ENCODE measurements around the gene CYTH2.

The CYTH2 gene

DNA sequence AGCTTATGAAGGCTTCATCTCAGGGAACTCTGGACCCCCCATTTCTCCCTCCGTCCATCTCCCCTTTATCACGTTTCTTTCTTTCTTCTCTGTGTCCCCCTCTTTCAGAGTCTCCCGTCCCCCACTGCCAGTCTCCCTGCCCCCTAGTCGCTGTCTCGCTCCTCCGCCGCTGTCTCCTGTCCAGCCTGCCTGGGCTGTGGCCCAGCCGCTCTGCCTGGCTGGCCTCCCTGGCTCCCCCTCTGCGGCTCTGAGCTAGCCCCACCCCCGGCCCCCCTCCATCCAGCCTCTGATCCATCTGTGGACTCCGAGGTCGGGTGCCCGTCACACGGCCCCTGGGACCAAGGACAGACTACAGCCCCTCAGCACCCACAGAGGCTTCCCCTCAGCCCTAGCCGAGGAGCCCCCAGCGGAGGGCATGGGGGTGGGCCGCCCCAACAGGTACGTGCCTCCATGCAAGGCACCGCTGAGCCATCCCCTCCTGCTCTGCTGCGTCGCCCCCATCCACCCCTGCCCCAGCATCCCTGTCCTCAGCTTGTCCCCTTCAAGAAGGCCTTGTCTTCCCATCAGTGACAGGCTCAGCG lies 14.9 kb upstream of the CYTH2 start:
- peaks cover 33% of the 10 kb centered on the region for H3K36me3 ChIP-seq
- no peaks in the 10 kb centered on the region for H3K4me1 ChIP-seq (ENCODE audit: control insufficient read depth in 1 of 2, insufficient read depth in 1 of 2, low read depth in 1 of 2, low read length in 1 of 2)
- H3K27ac ChIP-seq = no peak overlapping the region
- no peak overlapping the region for H3K4me3 ChIP-seq (ENCODE audit: low read depth in 1 of 2, low read length in 1 of 2)
- H3K27me3 ChIP-seq = no peaks in the 10 kb centered on the region
- TF ChIP-seq CTCF (IDR thresholded peaks at IDR 0.05) = no peak
- no peaks in the 10 kb centered on the region for H3K9me3 ChIP-seq

GRCh38 chr19:48455171-48455907 lies 13.8 kb upstream of the CYTH2 start, which contains the start of gene KCNJ14:
Gene KCNJ14, plus strand, starts transcription at chr19:48455574. Its CDS starts 6,151 bp downstream, at chr19:48461725.
- peaks cover 28% of the 10 kb centered on the region for H3K36me3 ChIP-seq
- H3K4me3 ChIP-seq (ENCODE audit: low read depth in 1 of 2, low read length in 1 of 2) = no peak within 1 kb of the TSS
- no peak for TF ChIP-seq CTCF (IDR thresholded peaks at IDR 0.05)
- H3K4me1 ChIP-seq (ENCODE audit: control insufficient read depth in 1 of 2, insufficient read depth in 1 of 2, low read depth in 1 of 2, low read length in 1 of 2) = no peaks in the 10 kb centered on the region
- H3K9me3 ChIP-seq = no peaks in the 10 kb centered on the region
- no peak within 1 kb of the TSS for H3K27ac ChIP-seq
- no peaks in the 10 kb centered on the region for H3K27me3 ChIP-seq

- Histone ChIP-seq H3K9me3 (no peaks in the 10 kb centered on the region), H3K4me1 (ENCODE audit: control insufficient read depth in 1 of 2, insufficient read depth in 1 of 2, low read depth in 1 of 2, low read length in 1 of 2) (no peaks in the 10 kb centered on the region), H3K36me3 (peaks cover 22% of the 10 kb centered on the region), H3K27ac (no peak overlapping the region), H3K4me3 (ENCODE audit: low read depth in 1 of 2, low read length in 1 of 2) (no peak overlapping the region), H3K27me3 (no peaks in the 10 kb centered on the region)
- TF ChIP-seq CTCF (IDR thresholded peaks at IDR 0.05) = no peak
Observed at GRCh38 chr19:48455908-48456562, 13.1 kb upstream of the CYTH2 start.

DNA sequence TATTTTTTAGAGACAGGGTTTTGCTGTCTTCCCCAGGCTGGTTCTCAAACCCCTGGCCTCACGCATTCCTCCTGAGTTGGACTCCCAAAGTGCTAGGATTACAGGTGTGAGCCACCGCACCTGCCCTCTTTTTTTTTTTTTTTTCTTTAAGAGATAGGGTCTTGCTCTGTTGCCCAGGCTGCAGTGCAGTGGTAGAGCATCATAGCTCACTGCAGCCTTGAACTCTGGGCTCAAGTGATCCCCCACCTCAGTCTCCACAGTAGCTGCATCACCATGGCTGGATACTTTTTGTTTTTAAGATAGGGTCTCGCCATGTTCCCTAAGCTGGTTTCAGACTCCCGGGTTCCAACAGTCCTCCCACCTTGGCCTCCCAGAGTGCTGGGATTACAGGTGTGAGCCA lies 12.3 kb upstream of the CYTH2 start:
- no peak overlapping the region for H3K4me3 ChIP-seq (ENCODE audit: low read depth in 1 of 2, low read length in 1 of 2)
- no peak for TF ChIP-seq CTCF (IDR thresholded peaks at IDR 0.05)
- H3K4me1 ChIP-seq (ENCODE audit: control insufficient read depth in 1 of 2, insufficient read depth in 1 of 2, low read depth in 1 of 2, low read length in 1 of 2) = no peaks in the 10 kb centered on the region
- no peaks in the 10 kb centered on the region for H3K9me3 ChIP-seq
- no peaks in the 10 kb centered on the region for H3K27me3 ChIP-seq
- H3K36me3 ChIP-seq = peaks cover 17% of the 10 kb centered on the region
- H3K27ac ChIP-seq = no peak overlapping the region

- Histone ChIP-seq H3K4me3 (ENCODE audit: low read depth in 1 of 2, low read length in 1 of 2) (no peak overlapping the region), H3K27me3 (no peaks in the 10 kb centered on the region), H3K4me1 (ENCODE audit: control insufficient read depth in 1 of 2, insufficient read depth in 1 of 2, low read depth in 1 of 2, low read length in 1 of 2) (no peaks in the 10 kb centered on the region), H3K9me3 (no peaks in the 10 kb centered on the region), H3K36me3 (peaks cover 9% of the 10 kb centered on the region), H3K27ac (no peak overlapping the region)
- no peak for TF ChIP-seq CTCF (IDR thresholded peaks at IDR 0.05)
Observed at GRCh38 chr19:48458016-48458415, 11.2 kb upstream of the CYTH2 start.
